Mesodermal cell (in vitro differentiated cells): ENCODE results near the gene POM121L12.

Experiments used
- H3K27ac ChIP-seq: 2 replicates; pipeline ENCODE4 v1.7.0; 2013; ENCODE audit warnings: mild to moderate bottlenecking, low read depth, low read length, moderate library complexity; ENCODE audit not compliant: severe bottlenecking
- H3K36me3 ChIP-seq: 2 replicates; pipeline ENCODE4 v1.7.1; 2013; ENCODE audit warnings: mild to moderate bottlenecking, low read length, moderate library complexity; ENCODE audit not compliant: control insufficient read depth, insufficient read depth
- H3K4me1 ChIP-seq: one replicate; pipeline ENCODE4 v1.7.1; 2013; ENCODE audit warnings: mild to moderate bottlenecking, low read length; ENCODE audit not compliant: insufficient read depth, control insufficient read depth, poor library complexity, severe bottlenecking
- H3K4me3 ChIP-seq: 2 replicates; pipeline ENCODE4 v1.7.0; 2013; ENCODE audit warnings: low read length, control low read depth, mild to moderate bottlenecking; ENCODE audit not compliant: insufficient read depth, poor library complexity, severe bottlenecking; ENCODE audit errors: extremely low read depth
- H3K9me3 ChIP-seq: 2 replicates; pipeline ENCODE4 v1.7.1; 2013; ENCODE audit warnings: mild to moderate bottlenecking, low read length, moderate library complexity; ENCODE audit not compliant: control insufficient read depth
- WGBS, 2 experiments: methylation state at CpG; one replicate each; pipeline ENCODE4 v1.1.5; 2013; ENCODE audit warnings: missing lambda C conversion rate in 2 of 2; ENCODE audit not compliant: insufficient coverage in 2 of 2; 5-methylcytosine and 5-hydroxymethylcytosine counted together

The POM121L12 gene

DNA sequence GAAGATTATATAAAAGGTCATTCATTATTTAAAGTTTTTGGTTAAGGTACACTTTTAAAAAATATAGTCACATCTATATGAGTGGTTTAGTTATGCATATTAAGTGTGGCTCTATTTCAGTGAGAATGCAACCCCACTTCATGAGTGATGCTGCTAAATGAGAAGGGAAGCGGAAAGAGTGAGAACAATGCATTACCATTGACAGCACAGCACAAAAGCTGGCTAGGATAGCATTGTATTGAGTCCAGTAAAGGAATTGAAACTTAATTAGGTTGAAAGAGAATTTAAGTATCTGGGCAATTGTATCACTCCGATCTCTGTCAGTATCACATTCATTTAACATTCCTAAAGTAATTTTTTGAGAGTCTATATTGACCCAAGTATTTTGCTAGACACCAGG, 13.2 kb downstream of the POM121L12 start:
- Histone ChIP-seq H3K9me3 (no peaks in the 10 kb centered on the region), H3K4me1 (no peaks in the 10 kb centered on the region), H3K4me3 (no peak overlapping the region), H3K27ac (no peak overlapping the region), H3K36me3 (no peaks in the 10 kb centered on the region)
- WGBS, 2 experiments: 100% methylated on average over 1 of the region's 2 CpGs; no CpG with 5 or more reads in 1 of the 2 experiments

DNA sequence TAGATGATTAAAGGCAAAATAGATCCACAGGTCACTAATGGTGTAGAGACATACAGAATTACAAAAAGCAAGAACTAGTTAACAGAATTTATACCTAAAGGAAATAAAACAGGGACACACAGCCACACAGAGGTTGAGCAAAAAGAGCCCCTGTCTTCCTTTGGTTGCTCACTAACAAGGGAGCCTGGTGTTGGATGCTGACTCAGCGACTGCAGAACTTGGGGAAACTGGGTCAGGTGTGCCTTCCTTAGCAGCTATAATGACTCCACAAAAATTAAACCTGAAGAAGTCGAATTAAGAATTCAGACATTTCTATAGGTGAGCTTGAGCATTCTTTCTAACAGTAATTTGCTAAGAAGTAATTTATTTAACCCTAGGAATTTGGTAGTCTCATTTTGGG, 15.0 kb downstream of the POM121L12 start:
- Histone ChIP-seq H3K27ac (no peak overlapping the region), H3K36me3 (no peaks in the 10 kb centered on the region), H3K4me3 (no peak overlapping the region), H3K9me3 (no peaks in the 10 kb centered on the region), H3K4me1 (no peaks in the 10 kb centered on the region)
- WGBS, 2 experiments: 67 to 100% methylated on average over 1 of the region's 2 CpGs

- Histone ChIP-seq H3K9me3 (no peaks in the 10 kb centered on the region), H3K4me1 (no peaks in the 10 kb centered on the region), H3K4me3 (no peak overlapping the region), H3K36me3 (no peaks in the 10 kb centered on the region), H3K27ac (no peak overlapping the region)
- 80% methylated on average over 1 of the region's 2 CpGs; no CpG with 5 or more reads in 1 of the 2 experiments for WGBS, 2 experiments
Observed at GRCh38 chr7:53059591-53059990, 24.2 kb downstream of the POM121L12 start.

GRCh38 chr7:53060066-53060465, 24.6 kb downstream of the POM121L12 start:
- no peaks in the 10 kb centered on the region for H3K4me1 ChIP-seq
- WGBS, 2 experiments: no CpG with 5 or more reads among the region's 1 CpG
- H3K4me3 ChIP-seq: no peak overlapping the region
- H3K27ac ChIP-seq: no peak overlapping the region
- H3K9me3 ChIP-seq: no peaks in the 10 kb centered on the region
- H3K36me3 ChIP-seq: no peaks in the 10 kb centered on the region

DNA sequence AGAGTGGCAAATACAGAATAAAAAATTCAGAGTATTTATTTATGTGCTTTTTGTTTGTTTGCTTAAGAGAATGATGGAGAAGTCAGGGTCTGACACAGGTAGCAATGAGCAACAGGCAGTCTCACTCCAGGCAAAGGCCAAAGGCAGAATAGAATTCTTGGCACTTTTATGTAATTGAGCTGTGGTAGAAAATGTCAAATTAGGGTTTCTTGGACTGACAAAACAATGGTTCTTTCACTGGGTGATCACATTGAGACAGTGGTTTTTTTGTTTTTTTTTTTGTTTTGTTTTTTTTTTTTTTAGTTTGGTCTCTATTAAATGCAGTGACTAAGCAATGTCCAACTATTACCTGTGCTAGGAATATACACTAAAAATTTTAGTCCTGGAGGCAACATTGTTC, 27.4 kb downstream of the POM121L12 start:
- H3K4me1 ChIP-seq: no peaks in the 10 kb centered on the region
- H3K27ac ChIP-seq: no peak overlapping the region
- H3K4me3 ChIP-seq: no peak overlapping the region
- H3K9me3 ChIP-seq: peaks cover 5% of the 10 kb centered on the region
- H3K36me3 ChIP-seq: no peaks in the 10 kb centered on the region

- Histone ChIP-seq H3K4me3 (no peak overlapping the region), H3K36me3 (no peaks in the 10 kb centered on the region), H3K4me1 (peaks cover 10% of the 10 kb centered on the region), H3K9me3 (peaks cover 5% of the 10 kb centered on the region), H3K27ac (no peak overlapping the region)
- WGBS, 2 experiments: 77 to 100% methylated on average over 2 of the region's 2 CpGs
Observed at GRCh38 chr7:53068673-53069072, 33.2 kb downstream of the POM121L12 start.

- no peak overlapping the region for H3K4me3 ChIP-seq
- peaks cover 3% of the 10 kb centered on the region for H3K9me3 ChIP-seq
- 66 to 93% methylated on average over 2 of the region's 2 CpGs for WGBS, 2 experiments
- H3K4me1 ChIP-seq: peaks cover 10% of the 10 kb centered on the region
- H3K36me3 ChIP-seq: no peaks in the 10 kb centered on the region
- no peak overlapping the region for H3K27ac ChIP-seq
Observed at GRCh38 chr7:53070883-53071282, 35.5 kb downstream of the POM121L12 start.
